ENCODE data around the gene MAD1L1.

Gene MAD1L1

DNA sequence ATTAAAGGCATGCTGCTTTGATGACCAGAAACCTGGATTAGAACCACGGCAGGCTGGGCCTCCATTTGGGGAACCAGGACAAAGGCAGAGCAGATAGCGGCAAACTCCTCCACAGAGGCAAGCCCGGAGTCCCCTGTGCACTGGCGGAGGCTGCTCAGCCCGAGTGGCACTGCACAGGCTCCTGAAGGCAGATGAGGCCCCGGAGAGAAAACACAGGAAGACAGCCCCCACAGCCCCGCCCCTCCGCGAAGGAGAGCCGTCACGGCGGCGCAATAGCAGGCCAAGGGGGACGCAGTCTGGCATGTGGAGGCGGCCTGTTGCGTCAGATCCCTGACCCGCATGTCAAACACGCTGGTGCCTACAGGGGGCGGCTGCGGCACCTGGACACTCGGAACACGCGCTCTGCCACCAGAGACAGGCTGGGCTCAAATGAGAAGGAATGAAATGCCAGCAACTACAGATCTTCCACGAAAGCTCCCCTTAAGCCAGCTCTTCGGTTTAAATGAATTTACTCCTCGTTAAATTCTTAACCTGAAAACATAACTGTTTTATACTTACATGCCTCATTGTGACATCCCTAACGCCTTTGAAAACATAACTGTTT is 128.5 kb downstream of the MAD1L1 start:
- peak; percentile 47 for DNase-seq (ENCODE audit: low read depth)

DNA sequence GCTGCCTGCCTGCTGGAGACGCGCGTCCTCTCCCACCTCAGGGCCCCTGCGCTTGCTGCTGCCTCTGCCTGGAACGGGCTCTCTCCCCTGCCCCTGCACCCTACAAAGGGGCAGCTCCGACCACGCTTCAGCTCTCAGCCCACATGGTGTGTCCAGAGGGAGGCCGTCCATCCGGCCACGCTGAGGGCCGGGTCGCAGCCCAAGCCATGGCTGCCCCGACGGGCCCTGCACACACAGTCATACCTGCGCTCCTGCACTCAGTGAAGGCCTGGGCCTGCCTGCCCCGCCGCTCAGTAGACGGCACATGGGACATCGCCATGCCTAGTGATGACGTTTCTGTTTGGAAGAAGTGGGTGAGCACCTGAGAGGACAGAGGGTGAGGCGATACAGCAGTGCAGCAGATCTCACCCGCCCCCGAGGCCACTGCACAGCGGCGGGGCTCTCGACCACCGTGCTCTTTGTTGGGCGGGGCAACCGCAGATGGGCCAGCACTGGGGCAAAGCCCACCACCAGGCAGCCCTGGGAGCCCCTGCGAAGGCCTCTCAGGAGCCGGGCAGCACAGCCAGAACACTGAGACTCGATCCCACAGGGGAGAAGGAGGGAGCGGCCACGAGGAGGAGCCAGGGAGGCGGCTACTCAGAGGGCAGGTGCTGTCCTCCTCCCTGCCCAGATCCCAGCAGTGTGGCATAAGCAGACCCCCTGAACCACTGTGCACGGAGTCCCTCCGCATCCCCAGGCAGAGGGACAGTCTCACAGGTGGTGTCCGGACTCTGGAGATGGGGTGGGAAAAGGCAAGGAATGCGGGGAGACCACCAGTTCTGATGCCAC is 129.5 kb downstream of the MAD1L1 start:
- DNase-seq (ENCODE audit: low read depth) = no peak

DNA sequence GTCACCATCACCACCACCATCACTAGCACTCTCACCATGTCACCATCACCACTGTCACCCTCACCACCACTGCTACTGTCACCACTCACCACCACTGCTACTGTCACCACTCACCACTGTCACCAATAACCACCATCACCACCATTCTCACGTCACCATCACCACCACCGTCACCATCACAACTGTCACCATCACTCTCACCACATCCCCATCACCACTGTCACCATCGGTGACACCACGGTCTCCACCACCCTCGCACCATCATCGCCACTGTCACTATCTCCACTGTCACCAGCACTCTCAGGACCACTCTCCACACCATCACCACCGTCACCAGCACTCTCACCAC is 130.4 kb downstream of the MAD1L1 start:
- DNase-seq (ENCODE audit: low read depth) = no peak

DNA sequence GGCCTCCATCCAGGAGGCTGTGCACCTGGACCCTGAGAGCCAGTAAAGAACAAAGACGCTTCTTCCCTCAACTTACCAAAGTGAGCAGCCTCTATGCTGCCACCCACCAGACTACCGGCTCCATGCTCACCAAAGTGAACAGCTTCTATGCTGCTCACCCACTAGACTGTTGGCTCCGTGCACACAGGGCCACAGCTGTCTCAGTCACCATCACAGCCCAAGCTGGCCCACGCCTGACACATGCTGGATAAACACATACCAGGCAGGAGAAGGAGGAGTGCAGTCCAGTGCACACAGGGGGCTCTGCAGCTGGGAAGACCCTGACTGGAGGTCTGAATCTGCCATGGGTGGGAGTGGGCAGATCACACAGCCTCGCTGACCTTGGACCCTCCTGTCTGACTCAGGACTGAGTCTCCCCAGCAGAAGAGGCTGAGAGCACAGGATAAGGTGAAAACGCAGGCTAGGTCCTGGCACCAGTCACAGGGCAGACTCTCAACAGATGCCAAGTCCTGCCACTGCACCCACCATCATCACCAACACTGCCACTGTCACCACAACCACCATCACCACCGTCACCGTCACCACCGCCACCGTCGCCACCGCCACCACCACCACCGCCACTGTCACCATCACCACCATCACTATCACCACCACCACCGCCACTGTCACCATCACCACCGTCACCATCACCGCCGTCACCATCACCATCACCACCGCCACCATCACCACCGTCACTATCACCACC is 130.9 kb downstream of the MAD1L1 start:
- DNase-seq (ENCODE audit: low read depth) = no peak

DNA sequence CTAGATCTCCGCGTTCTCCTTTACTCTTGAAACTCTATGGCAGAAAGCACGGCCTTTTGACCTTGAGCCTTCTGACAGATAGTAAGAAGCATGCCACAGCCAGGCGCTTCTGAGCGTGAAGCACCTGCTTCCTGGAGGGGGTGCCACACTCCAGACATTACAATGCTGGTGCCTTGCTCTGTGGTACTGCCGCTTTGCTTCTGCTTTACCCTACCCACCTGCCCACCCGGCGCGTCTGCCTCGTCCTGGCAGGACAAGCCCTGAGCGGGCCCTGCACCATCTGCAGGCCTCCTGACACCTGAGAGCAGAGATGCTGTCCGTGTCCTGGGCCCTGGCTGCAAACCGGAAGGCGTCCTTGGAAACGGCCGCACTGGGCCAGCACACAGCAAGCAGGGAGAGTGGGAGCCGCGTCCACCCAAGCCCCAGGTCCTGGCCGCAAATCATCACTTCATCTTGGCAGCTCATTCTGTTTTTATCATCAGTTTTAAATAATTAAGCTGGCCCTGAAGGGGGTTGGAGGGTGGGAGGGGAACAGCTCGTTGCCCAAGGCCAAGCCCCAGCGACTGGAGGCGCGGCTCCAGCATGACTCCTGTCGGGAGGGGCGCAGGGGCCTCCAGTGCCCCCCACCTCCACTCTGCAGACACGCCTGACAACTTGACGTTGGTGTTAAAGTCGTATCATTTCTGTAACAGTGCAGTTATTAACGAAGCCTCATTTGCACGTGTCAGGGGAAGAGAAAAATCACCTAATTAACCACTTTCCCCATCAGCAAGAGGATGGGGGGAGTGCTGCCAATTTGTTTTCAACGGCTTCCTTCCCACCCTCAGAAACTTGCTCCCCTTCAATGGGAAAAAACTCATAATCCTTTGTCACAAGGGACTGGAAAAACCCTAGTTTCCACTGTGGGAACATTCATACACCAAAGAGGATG is 132.2 kb downstream of the MAD1L1 start:
- DNase-seq (ENCODE audit: low read depth) = no peak

DNA sequence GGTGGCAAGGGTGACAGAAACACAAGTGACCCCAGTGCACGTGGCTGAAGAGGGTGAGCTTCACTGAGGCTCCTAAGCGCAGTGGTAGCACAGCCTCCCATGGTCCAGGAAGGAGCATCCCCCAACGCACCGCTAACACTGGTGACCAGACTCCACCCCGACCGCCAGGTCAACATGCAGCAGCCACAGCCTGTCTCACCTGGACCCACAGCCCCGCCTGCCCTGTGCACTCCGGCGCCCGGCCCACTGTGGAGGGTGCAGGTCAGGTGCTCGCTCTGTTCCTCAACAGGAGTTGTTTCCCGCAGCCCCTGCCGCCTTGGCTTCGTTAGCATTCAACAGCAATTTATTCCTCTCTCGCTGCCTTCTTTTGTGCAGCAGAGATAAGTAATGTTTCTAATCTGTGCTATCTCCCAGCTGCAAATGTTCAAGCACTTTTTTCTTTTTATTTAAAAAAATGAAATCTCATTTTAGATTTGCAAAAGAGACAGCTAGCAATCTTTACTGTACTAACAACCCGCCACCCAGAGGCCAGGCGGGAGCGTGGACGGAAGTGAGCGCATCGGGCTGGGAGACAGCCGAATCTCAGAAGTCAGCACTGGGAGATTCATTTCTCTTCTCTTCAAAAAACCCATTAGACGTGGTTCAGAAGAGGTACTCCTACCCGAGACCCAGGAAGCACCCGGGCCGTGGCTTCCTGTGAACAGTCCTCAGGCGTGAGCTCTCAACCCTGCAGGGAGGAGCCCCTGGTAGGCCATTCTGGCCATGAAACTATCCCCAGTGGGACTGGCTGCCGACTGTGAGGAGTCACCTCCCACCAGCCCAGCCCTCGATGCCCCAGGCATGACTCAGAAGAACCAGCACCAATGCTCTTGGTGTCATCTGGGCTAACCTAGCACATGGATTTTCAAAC is 133.4 kb downstream of the MAD1L1 start:
- DNase-seq (ENCODE audit: low read depth) = peak; percentile 11

DNA sequence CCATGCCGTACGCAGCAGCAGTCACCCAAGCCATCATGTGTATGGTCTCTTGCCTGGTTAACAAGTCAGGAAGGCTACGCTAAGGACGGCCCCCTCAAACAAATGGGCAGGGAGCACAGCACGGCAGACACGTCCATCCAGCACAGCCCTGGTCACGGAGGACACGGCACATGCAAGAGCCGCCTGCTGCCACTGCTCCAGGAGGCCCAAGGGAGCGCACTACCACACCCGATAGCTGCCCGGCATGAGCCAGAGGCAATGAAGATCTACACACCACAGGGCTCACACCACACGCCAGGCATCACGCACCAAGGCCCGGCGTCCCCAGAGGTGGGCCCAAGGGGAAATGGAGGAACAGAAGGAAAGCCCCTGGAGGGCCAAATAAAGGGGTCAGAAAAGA is 134.2 kb downstream of the MAD1L1 start:
- no peak for DNase-seq (ENCODE audit: low read depth)

DNA sequence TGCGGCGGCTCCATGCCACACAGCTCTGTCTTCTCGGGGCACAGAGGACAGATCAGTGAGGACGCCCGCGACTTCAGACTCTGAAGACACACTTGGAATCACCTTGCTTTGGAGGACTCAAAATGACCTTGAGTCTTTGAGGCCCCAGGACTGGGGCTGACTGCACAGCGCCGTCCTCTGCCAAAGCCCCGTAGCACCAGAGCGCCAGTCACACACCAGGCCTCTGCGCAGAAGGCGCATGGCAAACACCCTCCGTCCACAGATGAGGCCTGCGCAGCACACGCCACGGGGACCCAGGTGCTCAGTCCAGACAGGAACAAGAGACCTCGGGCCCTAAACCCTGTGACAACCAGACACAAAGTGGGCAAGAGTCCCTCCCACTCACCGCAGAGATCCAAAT is 134.7 kb downstream of the MAD1L1 start:
- DNase-seq (ENCODE audit: low read depth) = no peak

DNA sequence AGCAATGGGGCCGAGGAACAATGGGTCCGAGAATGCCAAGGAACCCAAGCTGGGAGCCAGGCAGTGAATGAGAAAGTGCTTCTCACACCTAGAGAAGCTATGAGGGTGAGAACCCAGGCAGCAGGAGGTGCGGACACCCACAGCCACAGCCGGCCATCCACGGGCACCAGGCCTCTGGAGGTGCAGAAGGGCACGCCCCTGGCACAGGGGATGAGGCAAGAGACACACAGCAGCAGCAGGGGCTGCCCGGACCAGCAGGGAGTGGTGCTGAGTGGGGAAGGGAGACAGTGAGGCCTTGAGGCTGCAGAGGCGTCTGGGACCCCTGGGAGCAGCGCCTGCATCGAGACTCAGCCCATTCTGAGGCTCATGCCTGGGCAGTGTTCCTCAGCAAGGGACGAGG is 135.3 kb downstream of the MAD1L1 start:
- DNase-seq (ENCODE audit: low read depth) = no peak

DNA sequence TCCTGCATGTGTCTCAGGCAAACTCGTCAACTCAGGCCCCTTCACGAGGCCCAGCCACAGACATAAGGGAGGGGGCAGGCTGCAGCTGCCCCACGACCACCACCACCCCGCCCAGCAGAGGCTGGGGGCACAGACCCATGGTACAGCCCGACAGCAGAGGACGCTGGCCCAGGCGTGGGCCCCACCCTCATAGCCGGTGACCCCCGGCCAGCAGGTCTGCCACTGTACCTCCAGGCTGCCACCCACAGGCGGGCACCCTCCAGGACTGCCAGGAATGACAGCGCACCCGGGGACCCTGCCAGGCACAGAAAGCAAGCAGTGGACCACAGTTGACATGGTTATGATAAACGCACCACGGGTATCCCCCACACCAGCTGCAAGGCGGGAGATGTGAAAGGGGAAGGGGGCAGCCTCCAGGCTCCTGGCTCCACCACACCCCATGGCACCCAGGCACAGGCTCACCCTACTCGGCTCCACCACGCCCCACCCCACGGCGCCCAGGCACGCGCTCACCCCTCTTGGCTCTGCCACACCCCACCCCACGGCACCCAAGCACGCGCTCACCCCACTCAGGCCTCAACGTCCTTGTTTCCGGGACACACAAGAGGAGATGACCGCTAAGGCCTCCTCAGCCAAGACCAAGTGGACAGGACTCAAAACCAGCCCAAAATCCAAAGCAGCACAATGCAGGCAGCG is 135.9 kb downstream of the MAD1L1 start:
- no peak for DNase-seq (ENCODE audit: low read depth)

DNA sequence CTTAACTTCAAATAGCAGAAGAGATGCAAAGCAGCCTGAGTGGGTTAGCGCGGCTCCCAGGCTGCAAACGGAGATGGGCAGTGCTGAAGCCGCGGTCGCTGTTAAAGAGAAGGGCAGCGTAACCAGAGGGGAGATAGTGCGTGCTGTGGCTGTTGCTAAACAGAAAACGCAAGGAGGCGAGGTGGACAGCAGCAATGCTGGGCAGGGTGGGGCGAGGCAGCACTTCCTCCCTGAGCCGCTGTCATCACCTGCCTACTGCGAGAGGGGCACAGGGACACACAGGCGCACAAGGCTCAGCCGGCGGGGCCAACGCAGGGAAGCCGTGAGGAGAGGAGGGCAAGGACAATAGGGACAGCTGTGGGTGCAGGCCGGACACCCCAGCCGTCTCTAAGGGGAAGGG is 137.3 kb downstream of the MAD1L1 start:
- no peak for DNase-seq (ENCODE audit: low read depth)

DNA sequence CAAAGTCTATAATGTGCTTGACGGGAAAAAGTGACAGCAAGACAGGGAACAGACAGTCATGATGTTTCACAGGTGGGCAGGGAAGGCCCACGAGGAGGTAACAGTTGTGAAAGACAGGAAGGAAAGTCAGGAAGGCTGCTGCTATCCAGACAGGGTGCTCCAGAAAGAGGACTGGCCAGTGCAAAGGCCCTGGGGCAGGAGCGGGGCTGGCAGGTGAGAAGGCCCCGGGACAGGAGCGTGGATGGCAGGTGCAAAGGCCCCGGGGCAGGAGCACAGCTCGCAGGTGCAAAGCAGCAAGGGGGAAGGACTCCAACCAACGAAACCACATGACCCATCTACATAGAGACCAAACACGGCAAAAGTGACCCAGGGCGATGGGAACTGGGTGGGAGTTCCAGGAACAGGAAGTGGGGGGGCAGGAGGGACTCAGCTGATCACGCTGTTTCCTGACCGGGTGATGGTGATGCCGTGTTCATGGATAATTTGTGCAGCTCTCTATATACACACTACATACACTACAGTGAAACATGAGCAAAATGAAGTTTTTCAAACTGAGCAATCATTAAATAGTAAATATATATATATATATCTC is 138.2 kb downstream of the MAD1L1 start:
- no peak for DNase-seq (ENCODE audit: low read depth)

DNA sequence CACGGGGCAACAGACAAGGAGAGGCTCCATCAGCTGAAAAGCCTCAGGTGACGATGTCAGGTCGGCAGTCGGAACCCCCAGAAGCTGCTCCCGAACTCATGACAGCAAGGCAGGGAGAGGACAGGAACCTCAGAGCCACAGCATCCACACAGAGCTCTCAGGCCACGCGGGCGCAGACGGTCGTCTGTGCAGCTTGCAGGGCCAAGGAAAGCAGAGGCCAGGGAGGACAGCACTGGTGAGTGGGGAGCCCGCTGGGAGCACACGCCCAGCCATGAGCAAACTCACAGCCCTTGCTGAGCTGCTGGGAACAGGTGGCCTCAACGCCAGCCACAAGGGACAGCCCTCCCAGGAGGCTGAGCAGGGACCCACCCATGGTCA is 138.9 kb downstream of the MAD1L1 start:
- no peak for DNase-seq (ENCODE audit: low read depth)

DNA sequence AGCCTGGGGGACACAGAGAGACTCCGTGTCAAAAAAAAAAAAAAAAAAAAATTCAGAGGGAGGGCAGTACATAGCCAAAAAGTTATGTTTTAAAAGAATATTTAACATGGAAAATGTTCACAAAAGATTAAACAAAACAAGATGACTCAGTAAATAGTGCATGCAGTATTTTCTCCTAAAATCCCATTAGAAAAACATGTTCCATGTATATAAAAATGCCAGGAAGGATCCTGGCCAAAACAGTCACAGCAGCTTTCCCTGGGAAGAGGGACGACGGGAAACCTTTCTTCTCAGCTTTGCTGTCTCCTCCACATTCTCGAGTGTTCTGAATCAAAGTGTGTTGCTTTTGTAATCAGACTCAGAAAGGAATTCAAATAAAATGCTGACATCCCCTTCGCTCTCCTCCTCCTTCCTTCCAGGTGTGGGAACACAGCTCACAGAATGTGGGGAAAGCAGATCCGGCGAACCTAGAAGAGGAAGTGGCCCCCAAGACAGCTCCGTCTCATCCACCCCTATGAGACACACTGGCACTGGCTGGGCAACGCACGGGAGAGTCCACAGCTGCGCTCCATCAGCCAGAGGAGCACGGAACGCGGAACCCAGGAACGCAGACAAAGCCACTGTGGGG is 139.4 kb downstream of the MAD1L1 start:
- DNase-seq (ENCODE audit: low read depth) = no peak

DNA sequence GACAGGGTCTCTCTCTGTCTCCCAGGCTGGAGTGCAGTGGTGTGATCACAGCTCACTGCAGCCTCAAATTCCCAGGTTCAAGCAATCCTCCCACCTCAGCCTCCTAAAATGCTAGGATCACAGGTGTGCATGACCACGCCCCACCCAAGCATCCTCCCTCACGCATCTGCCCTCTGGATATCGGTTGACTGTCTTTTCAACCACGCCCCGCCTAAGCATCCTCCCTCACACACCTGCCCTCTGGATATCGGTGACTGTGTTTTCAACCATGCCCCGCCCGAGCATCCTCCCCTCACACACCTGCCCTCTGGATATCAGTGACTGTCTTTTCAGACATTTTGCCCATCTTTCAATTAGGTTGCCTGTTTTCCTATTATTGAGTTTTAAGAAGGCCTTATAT is 140.5 kb downstream of the MAD1L1 start:
- DNase-seq (ENCODE audit: low read depth) = no peak

DNA sequence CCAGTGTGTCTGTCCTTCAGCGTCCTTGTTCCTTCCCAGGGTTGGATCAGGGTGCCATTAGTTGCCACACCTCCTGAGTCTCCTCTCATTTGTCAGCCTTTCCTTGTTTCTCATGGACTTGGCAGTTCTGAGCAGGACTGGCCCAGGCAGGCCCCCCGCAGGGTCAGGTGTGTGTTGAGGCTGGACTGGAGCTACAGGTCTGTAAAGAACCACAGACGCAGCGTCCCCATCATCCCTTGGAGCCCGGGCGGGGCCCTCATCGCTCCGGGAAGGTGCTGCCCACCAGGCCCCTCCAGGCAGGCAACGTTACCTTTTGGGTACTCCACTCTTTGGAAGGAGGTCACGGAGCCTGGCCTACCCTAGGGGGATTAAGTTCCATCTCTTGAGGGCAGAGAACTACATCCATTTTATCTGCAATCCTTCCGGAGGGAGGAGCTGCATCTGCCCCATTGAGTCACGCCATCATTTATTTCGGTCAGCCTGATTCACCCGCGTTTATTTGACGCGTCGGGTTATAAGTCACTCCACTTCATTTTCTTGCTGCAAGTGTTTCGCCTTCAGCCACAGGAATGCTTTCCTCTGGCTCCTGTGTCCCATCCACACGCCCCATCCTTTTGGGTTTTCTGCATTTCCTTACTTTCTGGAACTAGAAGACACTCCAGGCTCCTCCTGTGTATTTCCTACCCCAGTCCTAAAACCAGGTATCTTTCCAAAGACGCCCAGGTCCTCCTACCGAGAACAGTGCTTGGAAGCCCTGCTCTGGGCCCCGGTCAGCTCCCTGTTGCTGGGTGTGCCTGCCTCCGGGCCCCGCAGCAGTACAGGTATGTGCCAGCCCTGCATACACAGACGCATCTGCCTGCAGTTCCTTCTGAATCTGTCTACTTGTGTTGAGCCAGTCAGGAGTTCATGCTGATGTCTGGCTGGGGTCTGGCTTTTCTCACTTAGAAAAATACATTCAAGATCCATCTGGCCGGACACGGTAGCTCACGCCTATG is 141.9 kb downstream of the MAD1L1 start:
- no peak for DNase-seq (ENCODE audit: low read depth)

DNA sequence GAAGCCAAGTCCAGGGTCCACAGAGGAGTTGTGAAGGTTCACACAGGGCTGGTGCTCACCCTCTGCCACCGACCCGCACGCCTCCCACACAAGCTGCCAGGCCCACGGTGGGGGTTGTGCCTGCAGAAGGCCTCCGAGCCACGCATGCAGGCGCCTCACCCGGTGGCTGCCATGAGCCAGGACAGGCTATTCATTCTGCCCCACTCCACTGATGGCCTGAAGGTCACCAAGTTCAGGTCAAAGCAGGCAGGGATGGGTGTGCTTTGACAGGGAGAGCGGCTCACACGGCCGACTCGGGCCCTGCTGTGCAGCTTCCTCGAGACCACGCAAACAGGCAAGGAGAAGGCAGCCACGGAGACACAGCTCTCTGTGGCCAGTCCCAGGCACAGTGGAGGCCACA is 143.9 kb downstream of the MAD1L1 start:
- no peak for DNase-seq (ENCODE audit: low read depth)

DNA sequence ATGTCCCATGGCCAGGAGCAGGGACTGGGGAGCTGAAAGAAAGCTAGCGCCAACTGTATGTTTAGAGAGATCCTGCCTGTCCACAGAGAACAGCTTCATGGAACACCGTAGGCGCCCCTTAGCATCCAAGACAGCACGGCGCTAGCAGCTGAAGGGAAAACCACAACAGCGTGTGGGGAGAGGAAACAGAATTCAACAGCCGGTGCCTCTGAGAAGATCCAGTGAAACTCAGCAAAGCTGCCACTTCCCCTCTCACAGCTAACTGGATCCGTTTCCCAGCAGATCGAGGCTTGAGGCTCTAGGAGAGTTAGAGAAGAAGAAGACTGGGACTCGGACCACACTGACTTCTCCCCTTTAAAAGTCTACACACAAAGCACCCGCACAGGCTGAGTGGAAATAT is 145.0 kb downstream of the MAD1L1 start:
- no peak for DNase-seq (ENCODE audit: low read depth)
